OCI-LY1 (cell line): Measurements from ENCODE around the gene GCK.

Source experiments
- EZH2 ChIP-seq: fragments of 200-600 bp; sonication (generic), shearing (Covaris generic); IDR thresholded peaks from 2 replicates; pipeline ENCODE4 v1.8.0; 2017; ENCODE audit warnings: borderline replicate concordance, mixed run types, mild to moderate bottlenecking, antibody characterized with exemption, low read length, moderate library complexity, mixed read lengths
- TF ChIP-seq, protein P1 (sequence below): fragments of 200-600 bp; sonication (generic), shearing (Covaris generic); IDR thresholded peaks from 2 replicates; pipeline ENCODE4 v1.5.1; 2017; ENCODE audit warnings: mild to moderate bottlenecking, antibody characterized with exemption, low read length, moderate library complexity, mixed read lengths

DNA sequence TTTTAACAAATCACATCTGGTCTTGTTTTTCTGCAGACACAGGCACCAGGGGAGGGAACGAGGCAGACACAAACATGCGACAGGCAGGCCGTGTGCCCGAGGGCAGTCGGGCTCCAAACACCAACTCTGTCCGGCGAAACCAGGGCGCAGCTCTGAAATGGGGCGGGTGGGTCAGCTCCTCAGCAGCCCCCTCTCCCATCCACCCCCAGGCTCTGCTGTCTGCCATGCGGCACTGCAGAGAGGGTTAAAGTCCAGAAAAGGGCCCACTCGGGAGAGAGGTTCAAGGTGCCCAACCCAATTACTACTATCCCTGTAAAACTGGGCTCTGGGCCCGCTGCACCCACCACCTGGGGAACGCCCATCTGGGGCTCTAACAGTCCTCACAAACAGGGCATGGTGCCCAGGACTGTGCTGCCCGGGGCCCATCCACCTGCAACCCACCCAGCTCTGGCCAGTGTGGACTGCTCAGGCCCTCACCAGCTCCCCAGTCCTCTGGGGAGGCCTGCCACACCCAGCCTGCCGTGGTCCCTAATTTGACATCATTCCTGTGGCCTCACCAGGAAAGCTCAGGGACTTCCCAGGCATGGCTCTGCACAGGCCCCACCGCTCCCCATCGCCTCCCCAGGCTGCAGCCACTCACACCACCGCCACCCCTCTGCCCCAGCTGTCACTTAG, 30.3 kb upstream of the GCK start:
- TF ChIP-seq, protein P1, sequence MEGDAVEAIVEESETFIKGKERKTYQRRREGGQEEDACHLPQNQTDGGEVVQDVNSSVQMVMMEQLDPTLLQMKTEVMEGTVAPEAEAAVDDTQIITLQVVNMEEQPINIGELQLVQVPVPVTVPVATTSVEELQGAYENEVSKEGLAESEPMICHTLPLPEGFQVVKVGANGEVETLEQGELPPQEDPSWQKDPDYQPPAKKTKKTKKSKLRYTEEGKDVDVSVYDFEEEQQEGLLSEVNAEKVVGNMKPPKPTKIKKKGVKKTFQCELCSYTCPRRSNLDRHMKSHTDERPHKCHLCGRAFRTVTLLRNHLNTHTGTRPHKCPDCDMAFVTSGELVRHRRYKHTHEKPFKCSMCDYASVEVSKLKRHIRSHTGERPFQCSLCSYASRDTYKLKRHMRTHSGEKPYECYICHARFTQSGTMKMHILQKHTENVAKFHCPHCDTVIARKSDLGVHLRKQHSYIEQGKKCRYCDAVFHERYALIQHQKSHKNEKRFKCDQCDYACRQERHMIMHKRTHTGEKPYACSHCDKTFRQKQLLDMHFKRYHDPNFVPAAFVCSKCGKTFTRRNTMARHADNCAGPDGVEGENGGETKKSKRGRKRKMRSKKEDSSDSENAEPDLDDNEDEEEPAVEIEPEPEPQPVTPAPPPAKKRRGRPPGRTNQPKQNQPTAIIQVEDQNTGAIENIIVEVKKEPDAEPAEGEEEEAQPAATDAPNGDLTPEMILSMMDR, result no peak
- TF ChIP-seq EZH2, result no peak
